GM10266 (cell line): ENCODE data around the gene TRMO.

Experiments used
- DNase-seq: peaks from one replicate; pipeline ENCODE4 v3.0.0; 2012; ENCODE audit errors: extremely low spot score
- CTCF ChIP-seq: IDR thresholded peaks from 2 replicates; pipeline ENCODE4 v1.5.1; 2012; ENCODE audit warnings: mild to moderate bottlenecking, low read depth; ENCODE audit not compliant: control insufficient read depth, insufficient read depth; ENCODE audit errors: missing control alignments

TRMO gene

GRCh38 chr9:97854696-97855485 lies 67.4 kb downstream of the TRMO start:
- DNase-seq: no peak
- no peak for TF ChIP-seq CTCF
